Loucy (cell line): Measurements from ENCODE around the gene FAIM2.

Experiments
- H2AFZ ChIP-seq: fragments of 200-600 bp; sonication (generic); 2 replicates; pipeline ENCODE4 v1.6.0; 2016; ENCODE audit warnings: antibody characterized with exemption, mild to moderate bottlenecking, low read length, moderate library complexity
- H3F3A ChIP-seq: fragments of 200-600 bp; 2 replicates; pipeline ENCODE4 v1.6.0; 2016; ENCODE audit warnings: antibody characterized with exemption, low read depth, mild to moderate bottlenecking
- H3K27me3 ChIP-seq: fragments of 200-600 bp; sonication (generic); 2 replicates; pipeline ENCODE4 v1.6.1; 2014; ENCODE audit warnings: low read length, mild to moderate bottlenecking; ENCODE audit not compliant: insufficient read depth, poor library complexity, severe bottlenecking
- H3K36me3 ChIP-seq: fragments of 200-600 bp; sonication (generic); 2 replicates; pipeline ENCODE4 v1.6.1; 2016; ENCODE audit warnings: low read length; ENCODE audit not compliant: insufficient read depth
- H3K4me1 ChIP-seq: fragments of 200-600 bp; sonication (generic); 2 replicates; pipeline ENCODE4 v1.5.1; 2014; ENCODE audit warnings: low read length, mild to moderate bottlenecking; ENCODE audit not compliant: insufficient read depth, poor library complexity, severe bottlenecking
- H3K4me2 ChIP-seq: fragments of 200-600 bp; sonication (generic); 2 replicates; pipeline ENCODE4 v1.6.0; 2014; ENCODE audit warnings: antibody characterized with exemption, low read length, low read depth, mild to moderate bottlenecking; ENCODE audit not compliant: poor library complexity, severe bottlenecking
- H3K4me3 ChIP-seq: fragments of 200-600 bp; sonication (generic); 2 replicates; pipeline ENCODE4 v1.5.1; 2014; ENCODE audit warnings: low read length, mild to moderate bottlenecking, mixed read lengths; ENCODE audit not compliant: poor library complexity, severe bottlenecking
- H3K79me2 ChIP-seq: fragments of 200-600 bp; sonication (generic); 2 replicates; pipeline ENCODE4 v1.6.1; 2014; ENCODE audit warnings: low read length; ENCODE audit not compliant: insufficient read depth
- H3K9ac ChIP-seq: fragments of 200-600 bp; sonication (generic); 2 replicates; pipeline ENCODE4 v1.6.0; 2014; ENCODE audit warnings: mild to moderate bottlenecking, low read depth, low read length, moderate library complexity; ENCODE audit not compliant: poor library complexity, severe bottlenecking
- H3K9me2 ChIP-seq: fragments of 200-600 bp; sonication (generic); replicated peaks from 2 replicates; pipeline ENCODE4 v1.6.1; 2016; ENCODE audit warnings: low read depth, low read length, mixed read lengths
- H3K9me3 ChIP-seq: fragments of 200-600 bp; sonication (generic); 2 replicates; pipeline ENCODE4 v1.6.1; 2014; ENCODE audit warnings: mild to moderate bottlenecking, antibody characterized with exemption, low read length, low read depth; ENCODE audit not compliant: insufficient read depth
- H4K20me1 ChIP-seq: fragments of 200-600 bp; sonication (generic); 2 replicates; pipeline ENCODE4 v1.6.0; 2014; ENCODE audit warnings: antibody characterized with exemption, low read length, mild to moderate bottlenecking; ENCODE audit not compliant: insufficient read depth, poor library complexity, severe bottlenecking
- EZH2phosphoT487 ChIP-seq: fragments of 200-600 bp; IDR thresholded peaks from 2 replicates; pipeline ENCODE4 v1.6.1; 2018; ENCODE audit warnings: antibody characterized with exemption, mild to moderate bottlenecking, moderate library complexity, borderline replicate concordance
- TF ChIP-seq, protein P1 (sequence below): fragments of 200-600 bp; sonication (generic); conservative IDR thresholded peaks from 2 replicates; pipeline ENCODE4 v1.5.1; 2014; ENCODE audit warnings: mild to moderate bottlenecking, antibody characterized with exemption, low read length

FAIM2 gene

DNA sequence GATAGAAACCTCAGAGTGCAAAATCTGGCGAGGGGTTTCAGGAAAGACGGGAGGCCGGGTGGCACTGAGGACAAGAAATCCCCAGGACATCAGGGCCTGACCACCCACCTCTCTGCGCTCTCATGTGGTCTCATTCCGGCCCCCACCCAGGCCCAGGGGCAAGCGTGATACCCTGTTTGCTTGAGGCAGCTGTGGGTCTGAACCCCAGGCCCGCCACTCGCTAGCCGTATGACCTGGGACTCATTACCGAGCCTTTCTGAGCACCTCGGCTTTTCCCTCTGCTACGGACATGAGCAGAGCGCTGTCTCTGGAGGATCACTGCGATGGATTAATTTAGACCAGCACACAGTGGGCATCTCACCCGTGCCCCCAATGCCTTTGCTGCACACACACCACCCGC, 35.3 kb downstream of the FAIM2 start:
- H3F3A ChIP-seq: no peaks in the 10 kb centered on the region
- H3K9ac ChIP-seq: no peak overlapping the region
- H3K9me2 ChIP-seq: no peaks in the 10 kb centered on the region
- H3K36me3 ChIP-seq: no peaks in the 10 kb centered on the region
- no peak overlapping the region for H2AFZ ChIP-seq
- no peak overlapping the region for H3K4me3 ChIP-seq
- H3K4me1 ChIP-seq: no peaks in the 10 kb centered on the region
- TF ChIP-seq EZH2phosphoT487: no peak
- TF ChIP-seq, protein P1, sequence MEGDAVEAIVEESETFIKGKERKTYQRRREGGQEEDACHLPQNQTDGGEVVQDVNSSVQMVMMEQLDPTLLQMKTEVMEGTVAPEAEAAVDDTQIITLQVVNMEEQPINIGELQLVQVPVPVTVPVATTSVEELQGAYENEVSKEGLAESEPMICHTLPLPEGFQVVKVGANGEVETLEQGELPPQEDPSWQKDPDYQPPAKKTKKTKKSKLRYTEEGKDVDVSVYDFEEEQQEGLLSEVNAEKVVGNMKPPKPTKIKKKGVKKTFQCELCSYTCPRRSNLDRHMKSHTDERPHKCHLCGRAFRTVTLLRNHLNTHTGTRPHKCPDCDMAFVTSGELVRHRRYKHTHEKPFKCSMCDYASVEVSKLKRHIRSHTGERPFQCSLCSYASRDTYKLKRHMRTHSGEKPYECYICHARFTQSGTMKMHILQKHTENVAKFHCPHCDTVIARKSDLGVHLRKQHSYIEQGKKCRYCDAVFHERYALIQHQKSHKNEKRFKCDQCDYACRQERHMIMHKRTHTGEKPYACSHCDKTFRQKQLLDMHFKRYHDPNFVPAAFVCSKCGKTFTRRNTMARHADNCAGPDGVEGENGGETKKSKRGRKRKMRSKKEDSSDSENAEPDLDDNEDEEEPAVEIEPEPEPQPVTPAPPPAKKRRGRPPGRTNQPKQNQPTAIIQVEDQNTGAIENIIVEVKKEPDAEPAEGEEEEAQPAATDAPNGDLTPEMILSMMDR: no peak
- no peaks in the 10 kb centered on the region for H3K79me2 ChIP-seq
- no peaks in the 10 kb centered on the region for H3K27me3 ChIP-seq
- H3K9me3 ChIP-seq: no peaks in the 10 kb centered on the region
- no peaks in the 10 kb centered on the region for H4K20me1 ChIP-seq
- H3K4me2 ChIP-seq: no peak overlapping the region

DNA sequence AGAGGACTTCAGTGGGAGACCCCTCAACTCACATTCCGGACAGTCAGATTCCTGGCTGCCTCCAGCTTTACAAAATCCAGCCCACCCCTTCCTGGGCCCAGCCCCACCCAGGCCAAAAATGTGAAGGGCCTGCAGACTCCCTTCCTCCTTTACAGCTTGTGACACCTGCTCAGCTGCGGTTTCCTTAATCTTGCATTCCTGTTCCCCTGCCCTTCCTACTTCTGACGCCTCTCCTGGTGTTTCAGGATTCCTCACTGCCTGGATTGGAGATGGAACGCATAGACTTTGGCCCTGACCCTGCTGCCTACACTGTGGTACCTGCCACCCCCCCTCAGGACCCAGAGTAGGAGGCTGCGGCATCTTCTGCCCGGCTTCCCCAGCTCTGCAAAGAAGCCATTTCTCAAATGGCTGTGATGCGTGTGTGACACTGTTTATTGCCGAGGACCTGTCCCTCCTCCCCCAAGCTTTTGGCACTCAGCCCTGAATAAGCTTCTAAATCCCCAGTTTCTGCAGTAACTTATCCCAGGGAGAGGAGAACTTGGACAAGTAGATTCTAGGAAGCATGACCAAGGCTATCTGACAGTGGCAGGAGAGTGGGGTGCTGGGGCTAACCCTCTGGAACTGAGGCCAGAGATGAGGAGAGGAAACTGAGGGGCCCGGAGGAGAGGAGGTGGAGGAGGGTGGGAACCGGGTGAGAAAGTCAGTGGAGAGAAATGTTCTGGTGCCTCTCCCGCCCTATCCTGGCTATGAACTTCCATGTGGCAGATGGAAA, 35.9 kb downstream of the FAIM2 start:
- Histone ChIP-seq H3K36me3 (no peaks in the 10 kb centered on the region), H3K9ac (no peak overlapping the region), H3K9me3 (no peaks in the 10 kb centered on the region), H3K4me1 (no peaks in the 10 kb centered on the region), H2AFZ (no peak overlapping the region), H3F3A (no peaks in the 10 kb centered on the region), H3K4me2 (no peak overlapping the region), H3K27me3 (no peaks in the 10 kb centered on the region), H4K20me1 (no peaks in the 10 kb centered on the region), H3K9me2 (no peaks in the 10 kb centered on the region), H3K79me2 (no peaks in the 10 kb centered on the region), H3K4me3 (no peak overlapping the region)
- no peak for TF ChIP-seq EZH2phosphoT487
- TF ChIP-seq, protein P1: no peak

DNA sequence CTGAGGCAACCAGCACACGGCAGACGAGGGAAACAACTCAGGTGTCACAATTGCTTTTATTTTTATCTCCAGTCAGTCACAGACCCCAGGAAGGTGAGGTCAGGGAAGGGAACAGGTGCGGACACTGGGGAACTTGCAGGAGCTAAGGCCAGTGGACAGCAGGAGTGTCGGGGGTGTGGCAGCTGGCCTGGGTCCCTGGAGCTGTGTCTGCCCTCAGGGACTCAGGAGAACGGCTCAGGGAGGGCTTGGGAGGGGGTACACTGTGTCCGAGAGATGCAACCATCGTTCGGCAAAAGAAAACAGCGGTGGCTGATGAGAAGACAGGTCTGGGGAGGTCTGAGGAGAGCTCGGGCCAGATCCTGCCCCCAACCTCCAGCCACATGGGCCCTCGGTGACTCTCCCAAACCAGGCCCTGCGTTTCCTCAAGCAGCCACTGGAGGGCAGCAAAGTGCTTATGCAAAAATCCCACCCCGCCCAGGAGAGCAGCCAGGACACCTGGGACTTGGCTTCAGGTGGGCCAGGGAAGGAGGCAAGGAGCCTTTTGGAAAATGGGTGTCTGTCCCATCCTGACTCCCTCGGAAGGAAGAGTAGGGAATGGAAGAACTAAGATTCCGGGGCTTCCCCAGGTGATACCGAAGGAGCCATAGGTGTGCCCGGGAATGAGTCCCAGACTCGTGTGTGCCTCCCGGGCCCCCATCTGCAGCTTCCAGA, 36.7 kb downstream of the FAIM2 start:
- Histone ChIP-seq H3K9ac (no peak overlapping the region), H3K4me3 (no peak overlapping the region), H3K27me3 (no peaks in the 10 kb centered on the region), H2AFZ (peak overlapping the region; percentile 70), H3K4me2 (no peak overlapping the region), H3F3A (no peaks in the 10 kb centered on the region), H4K20me1 (no peaks in the 10 kb centered on the region), H3K9me2 (no peaks in the 10 kb centered on the region), H3K9me3 (no peaks in the 10 kb centered on the region), H3K79me2 (no peaks in the 10 kb centered on the region), H3K4me1 (no peaks in the 10 kb centered on the region), H3K36me3 (no peaks in the 10 kb centered on the region)
- TF ChIP-seq, protein P1: peak; percentile 93
- no peak for TF ChIP-seq EZH2phosphoT487
